Suprapubic skin (tissue), 4 donors: ENCODE results near the gene DLAT. TPM values are rescaled to one million over a fixed set of nuclear protein-coding genes. Genes with fewer than 3 reads are reported as not detected.
A peak's percentile ranks its signal among the peaks of the same experiment; 100 is the strongest.
"Not testable (repeated sequence)": the region's sequence is repeated elsewhere in the genome, so short reads cannot be mapped to it uniquely, and the experiment has no call there.

Source experiments
- DNase-seq, 2 donors: peaks; one replicate each; pipeline ENCODE4 v3.0.0-alpha.2; 2019; ENCODE audit warnings: low spot score in 2 of 2
- H3K27ac ChIP-seq: fragments of 200-600 bp; sonication (generic); one replicate; pipeline ENCODE4 v1.5.1; 2019
- H3K27me3 ChIP-seq: fragments of 200-600 bp; sonication (generic); one replicate; pipeline ENCODE4 v1.5.1; 2019
- H3K36me3 ChIP-seq: fragments of 200-600 bp; sonication (generic); one replicate; pipeline ENCODE4 v1.5.1; 2019
- H3K4me1 ChIP-seq: fragments of 200-600 bp; sonication (generic); one replicate; pipeline ENCODE4 v1.5.1; 2019
- H3K4me3 ChIP-seq: fragments of 200-600 bp; sonication (generic); one replicate; pipeline ENCODE4 v1.5.1; 2019; ENCODE audit warnings: mild to moderate bottlenecking
- H3K9me3 ChIP-seq: fragments of 200-600 bp; sonication (generic); one replicate; pipeline ENCODE4 v1.5.1; 2019
- EP300 ChIP-seq: sonication (generic); formaldehyde crosslinking; IDR thresholded peaks from one replicate; pipeline ENCODE4 v1.6.1; 2017; ENCODE audit warnings: antibody characterized with exemption
- POLR2A ChIP-seq, 2 donors: fragments of 450-650 bp; IDR thresholded peaks; one replicate each; pipeline ENCODE4 v1.6.1; 2017; ENCODE audit warnings: antibody characterized with exemption in 2 of 2, mild to moderate bottlenecking in 2 of 2, moderate library complexity in 2 of 2
- POLR2AphosphoS5 ChIP-seq, 3 donors: sonication (generic); formaldehyde crosslinking; IDR thresholded peaks; one replicate each; pipeline ENCODE4 v1.6.1; 2017; ENCODE audit warnings: antibody characterized with exemption in 3 of 3
- WGBS: methylation state at CpG from one replicate; pipeline ENCODE4 v1.1.5; 2018; 5-methylcytosine and 5-hydroxymethylcytosine counted together
- total RNA-seq, 4 donors: library from RNA; depleted of rRNA; stranded (reverse); fragments of >200 nt; gene quantifications; one replicate each; pipeline ENCODE4 v1.1.0, GENCODE V29; 2016
- TF ChIP-seq, protein P1 (sequence below), 2 donors: fragments of 200-600 bp in 1 of 2; fragments of 450-650 bp in 1 of 2; sonication (generic) in 1 of 2; IDR thresholded peaks; one replicate each; pipeline ENCODE4 v1.5.1; 2016 to 2019; ENCODE audit warnings: antibody characterized with exemption in 2 of 2, mild to moderate bottlenecking in 1 of 2, moderate library complexity in 1 of 2

The DLAT gene
- total RNA-seq, 4 donors from 2014 or later: 16.0 to 32.5 (median 24.4) TPM

DNA sequence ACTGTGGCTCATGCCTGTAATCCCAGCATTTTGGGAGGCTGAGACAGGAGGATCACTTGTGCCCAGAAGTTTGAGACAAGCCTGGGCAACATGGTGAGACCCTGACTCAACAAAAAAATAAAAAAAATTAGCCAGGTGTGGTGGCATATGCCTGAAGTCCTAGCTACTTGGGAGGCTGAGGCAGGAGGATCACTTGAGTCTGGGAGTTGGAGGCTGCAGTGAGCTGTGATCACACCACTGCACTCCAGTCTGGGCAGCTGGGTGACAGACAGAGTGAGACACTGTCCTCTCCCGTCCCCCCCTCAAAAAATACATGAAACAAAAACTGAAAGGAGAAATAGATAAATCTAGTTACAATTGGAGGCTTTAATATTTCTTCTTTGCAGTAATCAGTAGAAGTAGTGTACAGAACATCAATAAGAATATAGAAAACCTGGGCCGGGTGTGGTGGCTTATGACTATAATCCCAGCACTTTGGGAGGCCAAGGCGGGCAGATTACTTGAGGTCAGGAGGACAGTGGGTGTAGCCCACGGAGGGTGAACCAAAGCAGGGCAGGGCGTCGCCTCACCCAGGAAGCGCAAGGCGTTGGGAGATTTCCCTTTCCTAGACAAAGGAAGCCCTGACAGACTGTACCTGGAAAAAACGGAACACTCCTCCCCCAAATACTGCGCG lies 19.6 kb upstream of the DLAT start:
- WGBS: 90% methylated on average over 11 of the region's 11 CpGs
- Histone ChIP-seq H3K4me1 (no peaks in the 10 kb centered on the region), H3K4me3 (no peak overlapping the region), H3K27ac (no peak overlapping the region), H3K9me3 (no peaks in the 10 kb centered on the region), H3K36me3 (peaks cover 11% of the 10 kb centered on the region), H3K27me3 (no peaks in the 10 kb centered on the region)
- TF ChIP-seq, protein P1, sequence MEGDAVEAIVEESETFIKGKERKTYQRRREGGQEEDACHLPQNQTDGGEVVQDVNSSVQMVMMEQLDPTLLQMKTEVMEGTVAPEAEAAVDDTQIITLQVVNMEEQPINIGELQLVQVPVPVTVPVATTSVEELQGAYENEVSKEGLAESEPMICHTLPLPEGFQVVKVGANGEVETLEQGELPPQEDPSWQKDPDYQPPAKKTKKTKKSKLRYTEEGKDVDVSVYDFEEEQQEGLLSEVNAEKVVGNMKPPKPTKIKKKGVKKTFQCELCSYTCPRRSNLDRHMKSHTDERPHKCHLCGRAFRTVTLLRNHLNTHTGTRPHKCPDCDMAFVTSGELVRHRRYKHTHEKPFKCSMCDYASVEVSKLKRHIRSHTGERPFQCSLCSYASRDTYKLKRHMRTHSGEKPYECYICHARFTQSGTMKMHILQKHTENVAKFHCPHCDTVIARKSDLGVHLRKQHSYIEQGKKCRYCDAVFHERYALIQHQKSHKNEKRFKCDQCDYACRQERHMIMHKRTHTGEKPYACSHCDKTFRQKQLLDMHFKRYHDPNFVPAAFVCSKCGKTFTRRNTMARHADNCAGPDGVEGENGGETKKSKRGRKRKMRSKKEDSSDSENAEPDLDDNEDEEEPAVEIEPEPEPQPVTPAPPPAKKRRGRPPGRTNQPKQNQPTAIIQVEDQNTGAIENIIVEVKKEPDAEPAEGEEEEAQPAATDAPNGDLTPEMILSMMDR (IDR thresholded peaks at IDR 0.05): no peak
- no peak for TF ChIP-seq POLR2A (IDR thresholded peaks at IDR 0.05)
- no peak for TF ChIP-seq EP300
- no peak for TF ChIP-seq POLR2AphosphoS5 (IDR thresholded peaks at IDR 0.05)
- no peak for DNase-seq

DNA sequence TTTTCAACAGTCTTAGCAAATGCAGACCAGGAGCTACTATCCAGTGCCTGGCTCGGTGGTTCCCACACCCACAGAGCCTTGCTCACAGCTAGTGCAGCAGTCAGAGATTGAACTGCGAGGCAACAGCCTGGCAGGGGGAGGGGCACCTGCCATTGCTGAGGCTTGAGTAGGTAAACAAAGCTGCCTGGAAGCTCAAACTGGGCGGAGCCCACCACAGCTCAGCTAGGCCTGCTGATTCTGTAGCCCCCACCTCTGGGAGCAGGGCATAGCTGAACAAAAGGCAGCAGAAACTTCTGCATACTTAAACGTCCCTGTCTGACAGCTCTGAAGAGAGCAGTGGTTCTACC lies 19.1 kb upstream of the DLAT start:
- not testable (repeated sequence) for H3K9me3 ChIP-seq, H3K27me3 ChIP-seq, H3K27ac ChIP-seq, H3K4me3 ChIP-seq, H3K4me1 ChIP-seq, DNase-seq
- H3K36me3 ChIP-seq: peaks cover 11% of the 10 kb centered on the region
- 85% methylated on average over 2 of the region's 4 CpGs for WGBS

DNA sequence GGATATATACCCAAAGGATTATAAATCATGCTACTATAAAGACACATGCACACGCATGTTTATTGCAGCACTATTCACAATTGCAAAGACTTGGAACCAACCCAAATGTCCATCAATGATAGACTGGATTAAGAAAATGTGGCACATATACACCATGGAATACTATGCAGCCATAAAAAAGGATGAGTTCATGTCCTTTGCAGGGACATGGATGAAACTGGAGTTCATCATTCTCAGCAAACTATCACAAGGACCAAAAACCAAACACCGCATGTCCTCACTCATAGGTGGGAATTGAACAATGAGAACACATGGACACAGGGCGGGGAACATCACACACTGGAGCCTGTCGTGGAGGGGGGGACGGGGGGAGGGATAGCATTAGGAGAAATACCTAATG lies 13.8 kb upstream of the DLAT start:
- not testable (repeated sequence) for DNase-seq, H3K9me3 ChIP-seq, H3K4me1 ChIP-seq, H3K27me3 ChIP-seq, H3K4me3 ChIP-seq, H3K27ac ChIP-seq, H3K36me3 ChIP-seq
- WGBS: 95% methylated on average over 5 of the region's 5 CpGs

DNA sequence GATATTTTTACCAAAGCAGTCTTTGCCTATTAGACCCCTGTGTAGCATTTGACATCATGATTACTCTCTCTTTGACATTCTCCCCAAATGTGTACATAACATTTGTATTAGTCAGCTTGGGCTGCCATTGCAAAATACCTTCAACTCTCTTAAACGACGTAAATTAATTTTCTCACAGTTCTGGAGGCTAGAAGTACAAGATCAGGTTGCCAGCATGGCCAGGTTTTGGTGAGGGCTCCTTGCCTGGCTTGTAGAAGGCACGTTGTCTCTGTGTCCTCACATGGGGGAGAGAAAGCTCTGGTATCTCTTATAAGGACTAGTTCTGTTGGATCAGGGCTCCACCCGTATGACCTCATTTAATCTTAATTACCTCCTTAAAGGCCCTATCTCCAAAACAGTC lies 12.3 kb upstream of the DLAT start:
- WGBS: 79% methylated on average over 4 of the region's 4 CpGs
- no peaks in the 10 kb centered on the region for H3K27me3 ChIP-seq
- no peaks in the 10 kb centered on the region for H3K9me3 ChIP-seq
- H3K27ac ChIP-seq: no peak overlapping the region
- no peak for DNase-seq
- H3K36me3 ChIP-seq: peaks cover 2% of the 10 kb centered on the region
- no peak overlapping the region for H3K4me3 ChIP-seq
- TF ChIP-seq POLR2AphosphoS5 (IDR thresholded peaks at IDR 0.05): no peak
- TF ChIP-seq, protein P1 (IDR thresholded peaks at IDR 0.05): no peak
- H3K4me1 ChIP-seq: peaks cover 3% of the 10 kb centered on the region

DNA sequence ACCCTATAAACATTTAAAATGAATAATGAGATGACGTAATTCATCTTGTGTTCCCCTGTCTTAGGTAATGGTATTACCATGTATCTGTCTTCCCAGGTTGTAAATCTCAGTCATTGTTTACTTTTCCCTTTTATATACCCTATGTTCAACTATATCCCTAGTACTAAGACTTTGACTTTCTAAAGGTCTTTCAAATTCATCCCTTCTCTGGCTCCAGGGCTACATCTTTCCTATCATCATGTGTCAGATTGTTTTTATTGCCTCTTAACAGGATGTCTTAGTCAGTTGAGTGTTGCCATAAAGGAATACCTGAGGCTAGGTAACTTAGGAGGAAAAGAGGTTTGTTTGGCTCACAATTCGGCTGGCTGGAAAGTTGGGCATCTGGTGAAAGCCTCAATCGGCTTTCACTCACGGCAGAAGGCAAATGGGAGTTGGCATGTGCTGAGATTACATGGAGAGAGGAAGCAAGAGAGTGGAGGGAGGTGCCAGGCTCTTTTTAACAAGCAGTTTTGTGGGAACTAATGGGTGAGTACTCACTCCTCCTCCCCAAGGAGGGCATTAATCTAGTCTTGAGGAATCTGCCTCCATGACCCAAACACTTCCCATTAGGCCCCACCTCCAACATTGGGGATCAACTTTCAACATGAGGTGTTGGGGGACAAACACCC lies 11.6 kb upstream of the DLAT start:
- Histone ChIP-seq H3K27ac (no peak overlapping the region), H3K27me3 (no peaks in the 10 kb centered on the region), H3K4me3 (no peak overlapping the region), H3K4me1 (peaks cover 3% of the 10 kb centered on the region), H3K36me3 (peaks cover 6% of the 10 kb centered on the region), H3K9me3 (no peaks in the 10 kb centered on the region)
- no peak for TF ChIP-seq POLR2AphosphoS5 (IDR thresholded peaks at IDR 0.05)
- TF ChIP-seq, protein P1 (IDR thresholded peaks at IDR 0.05): no peak
- no peak for TF ChIP-seq POLR2A (IDR thresholded peaks at IDR 0.05)
- no peak for TF ChIP-seq EP300
- WGBS: 65% methylated on average over 4 of the region's 4 CpGs
- DNase-seq: no peak

DNA sequence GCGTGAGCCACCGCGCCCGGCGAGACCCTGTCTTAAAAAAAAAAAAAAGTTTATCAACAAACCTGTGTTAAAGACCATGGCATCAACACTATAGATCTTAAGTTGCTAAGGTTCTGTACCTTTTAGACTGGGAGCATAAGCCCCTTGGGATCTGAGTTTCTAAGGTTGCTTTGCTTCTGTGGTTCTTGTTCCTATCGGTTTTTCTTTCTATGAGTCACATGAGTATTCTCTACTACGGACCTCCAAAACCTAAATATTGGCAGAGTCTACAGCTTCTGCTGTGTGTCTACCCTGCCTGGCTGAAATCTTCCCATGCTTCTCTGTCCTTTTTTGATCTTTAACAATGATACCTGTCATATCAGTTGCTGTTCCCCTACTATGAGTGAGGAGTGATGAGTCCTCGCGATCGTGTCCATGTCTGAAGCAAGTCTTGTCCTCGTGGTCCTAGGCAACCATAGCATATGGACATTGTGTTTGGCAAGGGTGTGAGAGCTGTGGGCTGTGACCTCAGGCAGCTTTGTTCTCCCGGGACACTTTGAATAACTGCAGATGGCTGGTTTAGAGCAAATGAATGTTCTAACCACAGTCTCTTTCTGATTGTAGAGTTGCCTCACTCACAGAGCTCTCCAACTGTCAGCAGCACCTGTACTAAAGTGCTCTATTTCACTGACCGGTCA lies 9.0 kb upstream of the DLAT start:
- peaks cover 3% of the 10 kb centered on the region for H3K4me1 ChIP-seq
- H3K36me3 ChIP-seq: peaks cover 20% of the 10 kb centered on the region
- no peaks in the 10 kb centered on the region for H3K9me3 ChIP-seq
- no peaks in the 10 kb centered on the region for H3K27me3 ChIP-seq
- TF ChIP-seq POLR2AphosphoS5 (IDR thresholded peaks at IDR 0.05) (no peak), POLR2A (IDR thresholded peaks at IDR 0.05) (no peak), EP300 (no peak)
- TF ChIP-seq, protein P1 (IDR thresholded peaks at IDR 0.05): no peak
- no peak for DNase-seq
- H3K27ac ChIP-seq: peak overlapping the region; percentile 46
- WGBS: 88% methylated on average over 13 of the region's 13 CpGs
- no peak overlapping the region for H3K4me3 ChIP-seq
